Heart left ventricle (tissue), 13 donors: Measurements from ENCODE around the gene USP34.

Experiments used
- CTCF ChIP-seq, 12 donors: fragments of 200-600 bp; sonication (generic) in 4 of 12; IDR thresholded peaks; one replicate each; pipeline versions ENCODE4 v1.5.0 to v1.8.0; 2018 to 2022; ENCODE audit warnings: antibody characterized with exemption in 12 of 12, mild to moderate bottlenecking in 5 of 12
- POLR2A ChIP-seq, 2 donors: fragments of 450-650 bp; IDR thresholded peaks; one replicate each; pipeline ENCODE4 v1.6.1; 2017; ENCODE audit warnings: antibody characterized with exemption in 2 of 2, mild to moderate bottlenecking in 2 of 2, moderate library complexity in 2 of 2
- donor health status: ischemic (EF 13 %, LVEDD 7.1; RV severe dilation, severe dysfunction).
- donor health status: DM: no; HTN: yes; CAD: no.
- donor health status: DM: no; HTN: no; CAD: no.
- donor health status: ischemic (EF 25% LVEDD 6.9; RV normal size, moderate dysfunction).
- donor health status: ischemic (EF 25% LVEDD 5.7; RV mildly dilated, moderate dysfunction).
- donor health status: ischemic (EF 35%, LVEDD 5.7; RV mildly dilated, moderate dysfunction).
- donor health status: nonischemic (EF 11% LVEDD 7.7; RV severe dilation, severe dysfunction).
- donor health status: DM: yes; HTN: yes; CAD: no.
- donor health status: PGD.
- donor health status: ischemic (EF 29% LVEDD 5.4; RV normal size, mild dysfunction).
- donor health status: nonischemic (EF 23%, LVEDD 6.1; RV moderate dilation, normal function).

- TF ChIP-seq CTCF (IDR thresholded peaks at IDR 0.05) = no peak
- TF ChIP-seq POLR2A (IDR thresholded peaks at IDR 0.05) = no peak
Measured at GRCh38 chr2:61255580-61256437, 215.1 kb downstream of the USP34 start.
